ENCODE data around the gene VSTM2L.

VSTM2L gene

DNA sequence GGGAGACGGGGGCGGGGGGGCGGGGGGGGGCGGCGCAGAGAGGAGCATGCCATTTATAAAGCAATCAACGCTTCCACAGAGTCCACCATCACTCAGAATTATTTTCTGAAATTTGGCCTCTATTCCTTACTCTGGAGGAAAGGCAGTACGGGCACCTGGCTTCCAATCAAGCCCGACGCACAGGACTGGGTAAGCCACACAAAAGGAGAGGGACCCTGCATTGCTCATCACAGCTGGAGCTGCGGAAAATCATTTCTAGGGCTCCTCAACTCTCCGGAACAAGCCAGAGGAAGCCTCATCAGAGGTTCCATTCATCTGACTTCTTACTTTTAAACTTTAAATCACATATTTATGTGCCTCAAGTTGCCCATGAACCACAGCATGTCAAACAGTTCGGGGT lies 74.4 kb downstream of the VSTM2L start:
- H3K27ac ChIP-seq (ENCODE audit: low read length) = no peak overlapping the region
- no peak overlapping the region for H3K9ac ChIP-seq (ENCODE audit: low read length)
- no peaks in the 10 kb centered on the region for H3K27me3 ChIP-seq (ENCODE audit: low read depth, low read length)
- H3K4me2 ChIP-seq (ENCODE audit: low read length) = no peak overlapping the region
- TF ChIP-seq EZH2phosphoT487 (IDR thresholded peaks at IDR 0.05; ENCODE audit: low read depth) = no peak
- TF ChIP-seq CTCF (IDR thresholded peaks at IDR 0.05; ENCODE audit: low read depth, low read length) = no peak
- H3K4me3 ChIP-seq (ENCODE audit: low read length) = no peak overlapping the region
- no peak overlapping the region for H2AFZ ChIP-seq (ENCODE audit: low read depth, low read length)
- H3K79me2 ChIP-seq (ENCODE audit: low read length) = no peaks in the 10 kb centered on the region
- peaks cover 8% of the 10 kb centered on the region for H3K36me3 ChIP-seq (replicated peaks; ENCODE audit: low read depth, low read length)
- no peaks in the 10 kb centered on the region for H3K4me1 ChIP-seq (ENCODE audit: low read length)
- no peaks in the 10 kb centered on the region for H3K9me3 ChIP-seq (ENCODE audit: insufficient read depth, low read length)
- no peaks in the 10 kb centered on the region for H4K20me1 ChIP-seq (ENCODE audit: insufficient read depth, low read length)

- TF ChIP-seq EZH2phosphoT487 (IDR thresholded peaks at IDR 0.05; ENCODE audit: low read depth) = no peak
- TF ChIP-seq CTCF (IDR thresholded peaks at IDR 0.05; ENCODE audit: low read depth, low read length) = no peak
- peaks cover 11% of the 10 kb centered on the region for H3K36me3 ChIP-seq (replicated peaks; ENCODE audit: low read depth, low read length)
- H3K4me1 ChIP-seq (ENCODE audit: low read length) = no peaks in the 10 kb centered on the region
- H3K9ac ChIP-seq (ENCODE audit: low read length) = no peak overlapping the region
- no peak overlapping the region for H3K4me3 ChIP-seq (ENCODE audit: low read length)
- no peak overlapping the region for H3K27ac ChIP-seq (ENCODE audit: low read length)
- H3K4me2 ChIP-seq (ENCODE audit: low read length) = no peak overlapping the region
- H3K9me3 ChIP-seq (ENCODE audit: insufficient read depth, low read length) = no peaks in the 10 kb centered on the region
- H3K27me3 ChIP-seq (ENCODE audit: low read depth, low read length) = no peaks in the 10 kb centered on the region
- H4K20me1 ChIP-seq (ENCODE audit: insufficient read depth, low read length) = no peaks in the 10 kb centered on the region
- H2AFZ ChIP-seq (ENCODE audit: low read depth, low read length) = no peak overlapping the region
- H3K79me2 ChIP-seq (ENCODE audit: low read length) = no peaks in the 10 kb centered on the region
These were observed 74.9 kb downstream of the VSTM2L start for GRCh38 chr20:37977786-37978185.

DNA sequence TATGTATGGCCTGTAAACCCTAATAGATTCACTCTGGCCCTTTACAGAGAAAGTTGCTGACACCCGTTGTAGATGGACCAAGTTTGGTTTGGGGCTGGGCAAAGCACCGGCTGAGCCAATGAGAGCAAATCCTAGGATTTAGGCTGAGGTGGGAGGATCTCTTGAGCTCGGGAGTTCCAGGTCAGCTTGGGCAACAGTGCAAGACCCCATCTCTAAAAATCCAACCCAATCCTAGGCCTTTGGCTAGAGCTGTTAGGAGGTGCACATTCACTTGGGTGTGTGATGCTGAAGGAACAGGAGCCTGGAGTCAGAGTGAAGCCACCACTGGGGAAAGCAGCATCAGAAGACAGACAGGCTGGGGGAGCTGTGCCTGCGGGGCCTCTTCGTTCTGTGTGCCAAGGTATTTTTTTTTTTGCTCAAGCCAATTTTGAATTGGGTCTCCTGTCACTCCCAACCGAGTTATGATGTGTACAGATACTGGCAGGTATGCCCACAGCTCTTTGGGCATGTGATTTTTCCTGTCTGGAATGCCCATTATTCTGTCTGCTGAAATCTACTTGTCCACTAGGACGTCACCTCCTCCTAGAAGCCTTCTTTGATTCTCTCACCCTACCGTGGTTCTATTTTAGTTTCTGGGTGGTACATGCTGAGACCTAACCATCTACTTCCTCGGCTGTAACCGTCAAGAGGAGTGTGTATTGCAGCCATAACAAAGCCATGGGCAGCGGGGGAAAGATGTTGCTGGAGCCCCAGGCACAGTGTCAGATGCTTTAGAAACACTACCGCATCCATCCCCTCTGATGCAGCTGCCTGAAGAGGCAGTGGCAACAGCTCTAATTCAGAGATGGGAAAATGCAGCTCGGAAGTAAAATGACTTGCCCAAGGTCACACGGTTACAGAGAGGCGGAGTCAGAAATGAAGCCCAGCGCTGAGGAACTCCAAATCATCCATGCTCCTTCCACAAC lies 76.4 kb downstream of the VSTM2L start:
- H3K36me3 ChIP-seq (replicated peaks; ENCODE audit: low read depth, low read length) = peaks cover 16% of the 10 kb centered on the region
- H3K27ac ChIP-seq (ENCODE audit: low read length) = no peak overlapping the region
- no peak overlapping the region for H3K9ac ChIP-seq (ENCODE audit: low read length)
- H2AFZ ChIP-seq (ENCODE audit: low read depth, low read length) = no peak overlapping the region
- no peaks in the 10 kb centered on the region for H3K79me2 ChIP-seq (ENCODE audit: low read length)
- no peaks in the 10 kb centered on the region for H3K9me3 ChIP-seq (ENCODE audit: insufficient read depth, low read length)
- H3K27me3 ChIP-seq (ENCODE audit: low read depth, low read length) = no peaks in the 10 kb centered on the region
- H3K4me2 ChIP-seq (ENCODE audit: low read length) = no peak overlapping the region
- H3K4me1 ChIP-seq (ENCODE audit: low read length) = no peaks in the 10 kb centered on the region
- H3K4me3 ChIP-seq (ENCODE audit: low read length) = no peak overlapping the region
- no peaks in the 10 kb centered on the region for H4K20me1 ChIP-seq (ENCODE audit: insufficient read depth, low read length)
- no peak for TF ChIP-seq EZH2phosphoT487 (IDR thresholded peaks at IDR 0.05; ENCODE audit: low read depth)
- no peak for TF ChIP-seq CTCF (IDR thresholded peaks at IDR 0.05; ENCODE audit: low read depth, low read length)

- no peak overlapping the region for H3K4me3 ChIP-seq (ENCODE audit: low read length)
- TF ChIP-seq EZH2phosphoT487 (IDR thresholded peaks at IDR 0.05; ENCODE audit: low read depth) = no peak
- TF ChIP-seq CTCF (IDR thresholded peaks at IDR 0.05; ENCODE audit: low read depth, low read length) = no peak
These were observed 77.5 kb downstream of the VSTM2L start for GRCh38 chr20:37980383-37980782.

More at GRCh38 chr20:37980383-37980782, 77.5 kb downstream of the VSTM2L start:
- Histone ChIP-seq H3K4me1 (ENCODE audit: low read length) (peaks cover 5% of the 10 kb centered on the region; the same call in 1 of the 2 replicates), H3K79me2 (ENCODE audit: low read length) (no peaks in the 10 kb centered on the region), H3K27ac (ENCODE audit: low read length) (no peak overlapping the region), H3K27me3 (ENCODE audit: low read depth, low read length) (no peaks in the 10 kb centered on the region), H3K9ac (ENCODE audit: low read length) (no peak overlapping the region), H4K20me1 (ENCODE audit: insufficient read depth, low read length) (no peaks in the 10 kb centered on the region), H3K4me2 (ENCODE audit: low read length) (no peak overlapping the region), H3K36me3 (replicated peaks; ENCODE audit: low read depth, low read length) (peaks cover 16% of the 10 kb centered on the region), H2AFZ (ENCODE audit: low read depth, low read length) (no peak overlapping the region), H3K9me3 (ENCODE audit: insufficient read depth, low read length) (no peaks in the 10 kb centered on the region)

Measured in OCI-LY3 (cell line).